Measurements from ENCODE around the gene TEAD1.

Gene TEAD1

GRCh38 chr11:12673924-12674570 lies at the start of gene TEAD1:
TSS of gene TEAD1 (plus strand) at chr11:12674421.
- peak; percentile 99 for DNase-seq (ENCODE audit: low spot score)

GRCh38 chr11:12624595-12624994 lies 49.6 kb upstream of the TEAD1 start:
- no peak for DNase-seq (ENCODE audit: low spot score)

- DNase-seq (ENCODE audit: low spot score) = peak; percentile 43
These were observed 48.7 kb upstream of the TEAD1 start for GRCh38 chr11:12625438-12626071.

GRCh38 chr11:12626616-12627015 lies 47.6 kb upstream of the TEAD1 start:
- no peak for DNase-seq (ENCODE audit: low spot score)

GRCh38 chr11:12628314-12628713 lies 45.9 kb upstream of the TEAD1 start:
- no peak for DNase-seq (ENCODE audit: low spot score)

- DNase-seq (ENCODE audit: low spot score) = peak; percentile 50
These were observed 44.5 kb upstream of the TEAD1 start for GRCh38 chr11:12629601-12630313.

- DNase-seq (ENCODE audit: low spot score) = no peak
These were observed 42.6 kb upstream of the TEAD1 start for GRCh38 chr11:12631651-12632050.

- DNase-seq (ENCODE audit: low spot score) = no peak
These were observed 39.9 kb upstream of the TEAD1 start for GRCh38 chr11:12634329-12634728.

- DNase-seq (ENCODE audit: low spot score) = no peak
These were observed 37.3 kb upstream of the TEAD1 start for GRCh38 chr11:12636871-12637410.

GRCh38 chr11:12639388-12639787 lies 34.8 kb upstream of the TEAD1 start:
- no peak for DNase-seq (ENCODE audit: low spot score)

GRCh38 chr11:12640355-12640754 lies 33.9 kb upstream of the TEAD1 start:
- DNase-seq (ENCODE audit: low spot score) = no peak

GRCh38 chr11:12640926-12641849 lies 33.0 kb upstream of the TEAD1 start:
- DNase-seq (ENCODE audit: low spot score) = peak; percentile 25

- DNase-seq (ENCODE audit: low spot score) = no peak
These were observed 32.2 kb upstream of the TEAD1 start for GRCh38 chr11:12642040-12642439.

GRCh38 chr11:12642806-12643428 lies 31.3 kb upstream of the TEAD1 start:
- no peak for DNase-seq (ENCODE audit: low spot score)

GRCh38 chr11:12646478-12646877 lies 27.7 kb upstream of the TEAD1 start:
- DNase-seq (ENCODE audit: low spot score) = no peak

- no peak for DNase-seq (ENCODE audit: low spot score)
These were observed 20.5 kb upstream of the TEAD1 start for GRCh38 chr11:12653729-12654128.

- no peak for DNase-seq (ENCODE audit: low spot score)
These were observed 18.4 kb upstream of the TEAD1 start for GRCh38 chr11:12655842-12656241.

GRCh38 chr11:12657336-12657735 lies 16.9 kb upstream of the TEAD1 start:
- no peak for DNase-seq (ENCODE audit: low spot score)

GRCh38 chr11:12657981-12658380 lies 16.2 kb upstream of the TEAD1 start:
- no peak for DNase-seq (ENCODE audit: low spot score)

GRCh38 chr11:12662101-12662689 lies 12.0 kb upstream of the TEAD1 start:
- no peak for DNase-seq (ENCODE audit: low spot score)

GRCh38 chr11:12664385-12664784 lies 9.8 kb upstream of the TEAD1 start:
- no peak for DNase-seq (ENCODE audit: low spot score)
